ENCODE measurements around the gene MAGEA12.
"Not testable (repeated sequence)": the region's sequence is repeated elsewhere in the genome, so short reads cannot be mapped to it uniquely, and the experiment has no call there.

Gene MAGEA12

GRCh38 chrX:152733261-152733975 lies at the start of gene MAGEA12, which contains the start of gene CSAG1:
TSS of gene MAGEA12 (plus strand) at chrX:152733757. CDS start at chrX:152736162, 2,405 bp downstream.
TSS of gene CSAG1 (minus strand) at chrX:152733721. CDS start at chrX:152732460, 1,261 bp downstream.
- no peak for DNase-seq

GRCh38 chrX:152697952-152698931 lies 35.3 kb upstream of the MAGEA12 start, which contains the start of gene MAGEA3:
TSS of gene MAGEA3 (plus strand) at chrX:152698794. CDS start at chrX:152700833, 2,039 bp downstream.
- not testable (repeated sequence) for DNase-seq

GRCh38 chrX:152700390-152700789 lies 33.2 kb upstream of the MAGEA12 start:
- DNase-seq: not testable (repeated sequence)

GRCh38 chrX:152706500-152706899 lies 27.1 kb upstream of the MAGEA12 start:
- DNase-seq: not testable (repeated sequence)

- DNase-seq: not testable (repeated sequence)
Observed at GRCh38 chrX:152709173-152709572, 24.4 kb upstream of the MAGEA12 start, which contains the start of gene CSAG2. TSS of gene CSAG2 (minus strand) at chrX:152709273. CDS start at chrX:152709112, 161 bp downstream.

- DNase-seq: not testable (repeated sequence)
Observed at GRCh38 chrX:152713195-152713594, 20.4 kb upstream of the MAGEA12 start.

DNA sequence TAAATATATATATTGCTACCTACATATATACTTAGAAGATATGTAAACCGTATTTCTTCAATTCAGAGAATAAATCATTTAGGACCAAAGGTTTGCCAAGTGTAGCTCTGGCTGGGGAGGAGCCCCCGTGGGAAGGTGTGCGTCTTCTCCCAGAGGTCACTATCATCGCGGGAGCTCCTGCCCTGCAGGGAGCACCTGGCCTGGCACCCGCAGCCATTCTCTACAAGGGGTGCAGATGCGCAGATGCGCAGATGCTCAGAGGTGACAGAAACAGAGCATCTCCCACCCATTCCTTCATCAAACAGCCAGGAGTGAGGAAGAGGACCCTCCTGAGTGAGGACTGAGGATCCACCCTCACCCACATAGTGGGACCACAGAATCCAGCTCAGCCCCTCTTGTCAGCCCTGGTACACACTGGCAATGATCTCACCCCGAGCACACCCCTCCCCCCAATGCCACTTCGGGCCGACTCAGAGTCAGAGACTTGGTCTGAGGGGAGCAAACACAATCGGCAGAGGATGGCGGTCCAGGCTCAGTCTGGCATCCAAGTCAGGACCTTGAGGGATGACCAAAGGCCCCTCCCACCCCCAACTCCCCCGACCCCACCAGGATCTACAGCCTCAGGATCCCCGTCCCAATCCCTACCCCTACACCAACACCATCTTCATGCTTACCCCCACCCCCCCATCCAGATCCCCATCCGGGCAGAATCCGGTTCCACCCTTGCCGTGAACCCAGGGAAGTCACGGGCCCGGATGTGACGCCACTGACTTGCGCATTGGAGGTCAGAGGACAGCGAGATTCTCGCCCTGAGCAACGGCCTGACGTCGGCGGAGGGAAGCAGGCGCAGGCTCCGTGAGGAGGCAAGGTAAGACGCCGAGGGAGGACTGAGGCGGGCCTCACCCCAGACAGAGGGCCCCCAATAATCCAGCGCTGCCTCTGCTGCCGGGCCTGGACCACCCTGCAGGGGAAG lies 19.5 kb upstream of the MAGEA12 start, which contains the start of gene MAGEA2B:
Gene MAGEA2B (plus strand): TSS at position 814 of the 973 bp plus-strand sequence. CDS start 2,479 bp downstream, outside the sequence.
- not testable (repeated sequence) for DNase-seq

- DNase-seq: no peak
Observed at GRCh38 chrX:152725409-152725808, 8.1 kb upstream of the MAGEA12 start.

DNA sequence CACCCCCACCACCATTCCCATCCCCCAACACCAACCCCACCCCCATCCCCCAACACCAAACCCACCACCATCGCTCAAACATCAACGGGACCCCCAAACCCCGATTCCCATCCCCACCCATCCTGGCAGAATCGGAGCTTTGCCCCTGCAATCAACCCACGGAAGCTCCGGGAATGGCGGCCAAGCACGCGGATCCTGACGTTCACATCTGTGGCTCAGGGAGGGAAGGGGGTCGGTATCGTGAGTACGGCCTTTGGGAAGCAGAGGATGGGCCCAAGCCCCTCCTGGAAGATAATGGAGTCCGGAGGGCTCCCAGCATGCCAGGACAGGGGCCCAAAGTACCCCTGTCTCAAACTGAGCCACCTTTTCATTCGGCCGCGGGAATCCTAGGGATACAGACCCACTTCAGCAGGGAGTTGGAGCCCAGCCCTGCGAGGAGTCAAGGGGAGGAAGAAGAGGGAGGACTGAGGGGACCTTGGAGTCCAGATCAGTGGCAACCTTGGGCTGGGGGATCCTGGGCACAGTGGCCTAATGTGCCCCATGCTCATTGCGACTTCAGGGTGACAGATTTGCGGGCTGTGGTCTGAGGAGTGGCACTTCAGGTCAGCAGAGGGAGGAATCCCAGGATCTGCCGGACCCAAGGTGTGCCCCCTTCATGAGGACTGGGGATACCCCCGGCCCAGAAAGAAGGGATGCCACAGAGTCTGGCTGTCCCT lies 744 bp downstream of the MAGEA12 start:
- DNase-seq: not testable (repeated sequence)

DNA sequence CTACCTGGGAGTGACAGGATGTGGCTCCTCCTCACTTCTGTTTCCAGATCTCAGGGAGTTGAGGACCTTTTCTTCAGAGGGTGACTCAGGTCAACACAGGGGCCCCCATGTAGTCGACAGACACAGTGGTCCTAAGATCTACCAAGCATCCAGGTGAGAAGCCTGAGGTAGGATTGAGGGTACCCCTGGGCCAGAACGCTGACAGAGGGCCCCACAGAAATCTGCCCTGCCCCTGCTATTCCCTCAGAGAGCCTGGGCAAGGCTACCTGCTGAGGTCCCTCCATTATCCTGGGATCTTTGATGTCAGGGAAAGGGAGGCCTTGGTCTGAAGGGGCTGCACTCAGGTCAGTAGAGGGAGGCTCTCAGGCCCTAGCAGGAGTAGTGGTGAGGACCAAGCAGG lies 1.5 kb downstream of the MAGEA12 start:
- DNase-seq: no peak

- no peak for DNase-seq
Observed at GRCh38 chrX:152735860-152736511, 2.4 kb downstream of the MAGEA12 start.

- DNase-seq: not testable (repeated sequence)
Observed at GRCh38 chrX:152736528-152736927, 3.0 kb downstream of the MAGEA12 start.

GRCh38 chrX:152738560-152738959 lies 5.0 kb downstream of the MAGEA12 start:
- no peak for DNase-seq

DNA sequence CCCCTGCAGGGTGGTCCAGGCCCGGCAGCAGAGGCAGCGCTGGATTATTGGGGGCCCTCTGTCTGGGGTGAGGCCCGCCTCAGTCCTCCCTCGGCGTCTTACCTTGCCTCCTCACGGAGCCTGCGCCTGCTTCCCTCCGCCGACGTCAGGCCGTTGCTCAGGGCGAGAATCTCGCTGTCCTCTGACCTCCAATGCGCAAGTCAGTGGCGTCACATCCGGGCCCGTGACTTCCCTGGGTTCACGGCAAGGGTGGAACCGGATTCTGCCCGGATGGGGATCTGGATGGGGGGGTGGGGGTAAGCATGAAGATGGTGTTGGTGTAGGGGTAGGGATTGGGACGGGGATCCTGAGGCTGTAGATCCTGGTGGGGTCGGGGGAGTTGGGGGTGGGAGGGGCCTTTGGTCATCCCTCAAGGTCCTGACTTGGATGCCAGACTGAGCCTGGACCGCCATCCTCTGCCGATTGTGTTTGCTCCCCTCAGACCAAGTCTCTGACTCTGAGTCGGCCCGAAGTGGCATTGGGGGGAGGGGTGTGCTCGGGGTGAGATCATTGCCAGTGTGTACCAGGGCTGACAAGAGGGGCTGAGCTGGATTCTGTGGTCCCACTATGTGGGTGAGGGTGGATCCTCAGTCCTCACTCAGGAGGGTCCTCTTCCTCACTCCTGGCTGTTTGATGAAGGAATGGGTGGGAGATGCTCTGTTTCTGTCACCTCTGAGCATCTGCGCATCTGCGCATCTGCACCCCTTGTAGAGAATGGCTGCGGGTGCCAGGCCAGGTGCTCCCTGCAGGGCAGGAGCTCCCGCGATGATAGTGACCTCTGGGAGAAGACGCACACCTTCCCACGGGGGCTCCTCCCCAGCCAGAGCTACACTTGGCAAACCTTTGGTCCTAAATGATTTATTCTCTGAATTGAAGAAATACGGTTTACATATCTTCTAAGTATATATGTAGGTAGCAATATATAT lies 20.4 kb downstream of the MAGEA12 start, which contains the start of gene MAGEA2:
Gene MAGEA2 (minus strand): TSS at position 157 of the 965 bp plus-strand sequence. CDS start 2,479 bp downstream, outside the sequence.
- DNase-seq: not testable (repeated sequence)

GRCh38 chrX:152754871-152755270 lies 21.3 kb downstream of the MAGEA12 start:
- DNase-seq: not testable (repeated sequence)

- DNase-seq: not testable (repeated sequence)
Observed at GRCh38 chrX:152758918-152759317, 25.4 kb downstream of the MAGEA12 start, which contains the start of gene CSAG3. TSS of gene CSAG3 (plus strand) at chrX:152759218.

DNA sequence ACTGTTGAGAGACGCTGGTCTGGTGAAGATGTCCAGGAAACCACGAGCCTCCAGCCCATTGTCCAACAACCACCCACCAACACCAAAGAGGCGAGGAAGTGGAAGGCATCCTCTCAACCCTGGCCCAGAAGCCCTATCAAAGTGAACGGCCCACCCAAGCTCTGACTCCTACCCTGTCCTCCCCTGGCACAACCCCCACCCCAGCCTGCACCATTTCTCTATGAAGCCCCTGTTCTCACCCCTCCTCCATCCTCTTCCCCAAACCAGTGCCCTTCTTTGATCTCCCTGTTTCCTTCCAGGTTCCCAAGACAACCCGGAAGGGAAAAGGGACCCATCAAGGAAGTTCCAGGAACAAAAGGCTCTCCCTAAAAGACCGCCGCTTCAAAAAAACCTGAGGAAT lies 26.0 kb downstream of the MAGEA12 start:
- not testable (repeated sequence) for DNase-seq

- DNase-seq: not testable (repeated sequence)
Observed at GRCh38 chrX:152761582-152761981, 28.0 kb downstream of the MAGEA12 start.

GRCh38 chrX:152766562-152766961 lies 33.0 kb downstream of the MAGEA12 start:
- not testable (repeated sequence) for DNase-seq

All from EL (cell line).